Endothelial cell of umbilical vein (primary cell): Measurements from ENCODE around the gene SDSL. TPM values are rescaled to one million over a fixed set of nuclear protein-coding genes. Genes with fewer than 3 reads are reported as not detected.

Experiments
- BruUV-seq: library from RNA; stranded (reverse); fragments of 400-500 nt; replicated peaks from 2 replicates; lab custom pipeline; 2021; lab: Mats Ljungman, UMichigan
- CTCF ChIA-PET: fragments of 300-600, 350-600 bp; sonication (Branson Sonifier 250); formaldehyde crosslinking; loops from one replicate; lab custom pipeline; 2021; ENCODE audit warnings: antibody characterized with exemption, inconsistent platforms; lab: Charles Lee
- POLR2A ChIA-PET: fragments of 300-600, 350-600 bp; sonication (Branson Sonifier 250); formaldehyde crosslinking; loops from one replicate; lab custom pipeline; 2021; ENCODE audit warnings: antibody characterized with exemption, inconsistent platforms; lab: Charles Lee
- DNase-seq: peaks from one replicate; pipeline ENCODE4 v3.0.0-alpha.2; 2011; ENCODE audit warnings: low read depth, low spot score
- FAIRE-seq: peaks from 2 replicates; lab custom pipeline; 2011; peaks lifted over from hg19 to GRCh38; lab: Jason Lieb, UNC
- H2AFZ ChIP-seq: 2 replicates; pipeline ENCODE4 v1.6.0; 2012; ENCODE audit warnings: low read depth, low read length, control low read depth, inconsistent platforms
- H3K27ac ChIP-seq: 2 replicates; pipeline ENCODE4 v1.5.1; 2011; ENCODE audit warnings: low read depth, mild to moderate bottlenecking, control low read depth, low read length, moderate library complexity; ENCODE audit not compliant: insufficient read depth
- H3K27me3 ChIP-seq, 2 experiments: 2 replicates each; pipeline versions ENCODE4 v1.6.0 to v1.6.1; 2011; ENCODE audit warnings: low read length in 2 of 2, mixed read lengths in 1 of 2; ENCODE audit not compliant: control insufficient read depth in 2 of 2, insufficient read depth in 2 of 2
- H3K36me3 ChIP-seq, 2 experiments: 2 replicates in 1 of 2; 3 replicates in 1 of 2; pipeline ENCODE4 v1.5.1; 2011; ENCODE audit warnings: low read length in 2 of 2, mild to moderate bottlenecking in 1 of 2, moderate library complexity in 1 of 2; ENCODE audit not compliant: control insufficient read depth in 2 of 2, insufficient read depth in 2 of 2; ENCODE audit errors: extremely low read depth in 1 of 2
- H3K4me1 ChIP-seq: 3 replicates; pipeline ENCODE4 v1.5.1; 2011; ENCODE audit warnings: mild to moderate bottlenecking, low read length; ENCODE audit not compliant: control insufficient read depth, insufficient read depth; ENCODE audit errors: extremely low read depth
- H3K4me2 ChIP-seq: 2 replicates; pipeline ENCODE4 v1.6.1; 2011; ENCODE audit warnings: low read length, control low read depth, mixed read lengths; ENCODE audit not compliant: insufficient read depth
- H3K4me3 ChIP-seq, 3 experiments: fragments of 200-600 bp in 1 of 3; sonication (generic), shearing (Covaris generic) in 1 of 3; replicated peaks in 1 of 3; 2 replicates each; pipeline ENCODE4 v1.5.1; 2011 to 2016; ENCODE audit warnings: control low read depth in 3 of 3, low read length in 3 of 3, mild to moderate bottlenecking in 2 of 3, inconsistent platforms in 1 of 3, low read depth in 1 of 3, moderate library complexity in 1 of 3; ENCODE audit not compliant: insufficient read depth in 1 of 3
- H3K79me2 ChIP-seq: 2 replicates; pipeline ENCODE4 v1.6.0; 2012; ENCODE audit warnings: low read length, inconsistent platforms; ENCODE audit not compliant: control insufficient read depth, insufficient read depth
- H3K9ac ChIP-seq: replicated peaks from 2 replicates; pipeline ENCODE3; 2011; ENCODE audit warnings: low read length, control low read depth; ENCODE audit not compliant: insufficient read depth; ENCODE audit errors: extremely low read depth
- H3K9me1 ChIP-seq: replicated peaks from 3 replicates; pipeline ENCODE4 v1.6.0; 2011; ENCODE audit warnings: mild to moderate bottlenecking, low read length; ENCODE audit not compliant: control insufficient read depth, insufficient read depth; ENCODE audit errors: extremely low read depth
- H3K9me3 ChIP-seq: replicated peaks from 2 replicates; pipeline ENCODE4 v1.5.1; 2012; ENCODE audit warnings: low read length, inconsistent platforms; ENCODE audit not compliant: control insufficient read depth, insufficient read depth
- H4K20me1 ChIP-seq: replicated peaks from 2 replicates; pipeline ENCODE3; 2011; ENCODE audit warnings: mild to moderate bottlenecking, low read length; ENCODE audit not compliant: control insufficient read depth, insufficient read depth; ENCODE audit errors: extremely low read depth
- EZH2 ChIP-seq: IDR thresholded peaks from 2 replicates; pipeline ENCODE4 v1.6.1; 2012; ENCODE audit warnings: borderline replicate concordance, low read depth, mild to moderate bottlenecking, moderate library complexity, low read length, inconsistent platforms; ENCODE audit not compliant: severe bottlenecking
- FOS ChIP-seq: IDR thresholded peaks from 2 replicates; pipeline ENCODE4 v1.6.1; 2011; ENCODE audit warnings: mild to moderate bottlenecking, low read length, moderate library complexity, borderline replicate concordance; ENCODE audit not compliant: insufficient read depth
- GATA2 ChIP-seq: IDR thresholded peaks from 2 replicates; pipeline ENCODE4 v1.7.0; 2011; ENCODE audit warnings: low read depth, mild to moderate bottlenecking, moderate library complexity, mixed read lengths, low read length; ENCODE audit not compliant: insufficient read length, insufficient read depth
- JUN ChIP-seq: IDR thresholded peaks from 2 replicates; pipeline ENCODE4 v1.6.1; 2011; ENCODE audit warnings: borderline replicate concordance, low read depth; ENCODE audit not compliant: insufficient read length, insufficient read depth
- MYC ChIP-seq: IDR thresholded peaks from one replicate; pipeline ENCODE4 v1.6.1; 2011; ENCODE audit warnings: mild to moderate bottlenecking, low read depth, low read length
- POLR2A ChIP-seq: IDR thresholded peaks from 2 replicates; pipeline ENCODE4 v1.6.1; 2012; ENCODE audit warnings: low read depth, mild to moderate bottlenecking, control low read depth, low read length
- POLR2AphosphoS5 ChIP-seq: IDR thresholded peaks from 2 replicates; pipeline ENCODE4 v1.6.1; 2012; ENCODE audit warnings: low read depth, mild to moderate bottlenecking, control low read depth, low read length, moderate library complexity; ENCODE audit not compliant: insufficient read depth
- dilution Hi-C: fragments of 300-500 bp; cut with MboI; formaldehyde crosslinking; loops from one replicate; pipeline ENCODE4 v1.15.0; 2019; ENCODE audit warnings: low sequenced_read_pairs; ENCODE audit not compliant: extremely low pct_ligation_motif_present
- intact Hi-C: fragments of 100-400 bp; cut with micrococcal nuclease; formaldehyde crosslinking; loops from one replicate; pipeline ENCODE4 v1.10.0; 2022
- polyA plus RNA-seq, 4 experiments: library from polyadenylated mRNA; depleted of rRNA in 3 of 4; stranded (reverse) in 3 of 4; unstranded in 1 of 4; fragments of >200 nt; gene quantifications; 2 replicates each; pipeline versions ENCODE4 v1.2.1 to v1.2.3, GENCODE V29; 2011 to 2012; ENCODE audit warnings: missing spikeins in 1 of 4
- total RNA-seq: library from RNA; stranded (reverse); gene quantifications from 2 replicates; pipeline ENCODE4 v1.2.3, GENCODE V29; 2021
- TF ChIP-seq, protein P1 (sequence below), 2 donors: IDR thresholded peaks; 1 replicate in 1 of 2; 2 replicates in 1 of 2; pipeline ENCODE4 v1.5.1; 2011; ENCODE audit warnings: low read length in 2 of 2, mild to moderate bottlenecking in 2 of 2, moderate library complexity in 2 of 2, control low read depth in 1 of 2, inconsistent platforms in 1 of 2, low read depth in 1 of 2; ENCODE audit not compliant: insufficient read depth in 1 of 2; ENCODE audit errors: extremely low read depth in 1 of 2
- TF ChIP-seq, protein P2 (sequence below): IDR thresholded peaks from 2 replicates; pipeline ENCODE4 v1.6.1; 2011; ENCODE audit not compliant: insufficient read depth, insufficient read length

The SDSL gene
- total and polyA plus RNA-seq, 2 donors (not counting 3 experiments of a cell fraction or from before 2014, with no cell fraction given), result 5.7 to 16.9 TPM

DNA sequence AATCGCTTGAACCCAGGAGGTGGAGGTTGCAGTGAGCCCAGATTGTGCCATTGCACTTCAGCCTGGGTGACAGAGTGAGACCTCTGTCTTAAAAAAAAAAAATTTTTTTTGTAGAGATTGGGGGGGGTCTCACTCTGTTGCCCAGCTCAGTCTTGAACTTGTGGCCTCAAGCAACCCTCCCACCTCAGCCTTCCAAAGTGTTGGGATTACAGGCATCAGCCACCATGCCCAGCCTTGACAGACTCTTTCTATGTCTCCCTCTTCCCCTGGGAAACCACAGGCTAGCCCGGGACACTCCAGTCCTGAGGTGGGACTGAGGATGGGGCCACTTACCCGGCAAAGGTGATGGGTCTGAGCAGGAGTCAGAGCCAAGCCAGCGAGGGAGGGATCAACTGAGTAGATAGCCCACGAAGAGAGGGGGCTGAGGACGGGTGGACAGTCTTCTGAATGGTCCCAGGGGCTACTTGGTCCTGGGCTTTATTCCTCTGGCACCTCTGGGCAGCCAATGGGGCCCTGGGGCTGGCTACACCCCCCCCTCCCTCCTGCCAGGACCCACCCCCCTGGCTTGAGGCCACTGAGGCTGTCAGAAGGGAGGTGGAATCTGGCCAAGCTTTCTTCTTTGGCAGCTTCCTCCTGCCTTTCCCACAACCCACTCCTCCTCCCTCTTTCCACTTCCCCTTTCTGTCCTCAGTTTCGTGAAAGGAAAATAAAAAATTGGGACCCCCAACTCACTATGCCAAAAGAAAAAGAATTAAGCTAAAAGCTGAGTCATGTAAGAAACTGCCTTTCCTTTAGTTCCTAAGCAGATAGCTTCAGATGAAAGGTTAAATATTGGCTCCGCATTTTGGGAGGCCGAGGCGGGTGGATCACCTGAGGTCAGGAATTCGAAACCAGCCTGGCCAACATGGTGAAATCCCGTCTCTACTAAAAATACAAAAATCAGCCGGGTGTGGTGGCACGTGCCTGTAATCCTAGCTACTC lies 18.5 kb upstream of the SDSL start, which contains the start of gene SDS:
TSS of gene SDS (minus strand) at position 453 of the 981 bp plus-strand sequence. CDS start 4,179 bp downstream, outside the sequence.
- no TSS peak for BruUV-seq
- Histone ChIP-seq H3K9me1 (no peaks in the 10 kb centered on the region), H3K4me1 (no peaks in the 10 kb centered on the region), H3K36me3 (no peaks in the 10 kb centered on the region), H2AFZ (no peak within 1 kb of the TSS), H3K4me2 (no peak within 1 kb of the TSS), H3K27me3 (peaks cover 0 to 3% of the 10 kb centered on the region in 2 experiments), H3K4me3 (no peak within 1 kb of the TSS), H3K79me2 (no peaks in the 10 kb centered on the region), H3K27ac (no peak within 1 kb of the TSS), H4K20me1 (no peaks in the 10 kb centered on the region), H3K9me3 (no peaks in the 10 kb centered on the region), H3K9ac (no peak within 1 kb of the TSS)
- DNase-seq, result peak; percentile 43
- dilution Hi-C loops, result no loop called here
- TF ChIP-seq JUN (no peak), GATA2 (no peak), POLR2A (no peak), FOS (no peak), MYC (no peak), POLR2AphosphoS5 (no peak), EZH2 (no peak)
- TF ChIP-seq, protein P1, sequence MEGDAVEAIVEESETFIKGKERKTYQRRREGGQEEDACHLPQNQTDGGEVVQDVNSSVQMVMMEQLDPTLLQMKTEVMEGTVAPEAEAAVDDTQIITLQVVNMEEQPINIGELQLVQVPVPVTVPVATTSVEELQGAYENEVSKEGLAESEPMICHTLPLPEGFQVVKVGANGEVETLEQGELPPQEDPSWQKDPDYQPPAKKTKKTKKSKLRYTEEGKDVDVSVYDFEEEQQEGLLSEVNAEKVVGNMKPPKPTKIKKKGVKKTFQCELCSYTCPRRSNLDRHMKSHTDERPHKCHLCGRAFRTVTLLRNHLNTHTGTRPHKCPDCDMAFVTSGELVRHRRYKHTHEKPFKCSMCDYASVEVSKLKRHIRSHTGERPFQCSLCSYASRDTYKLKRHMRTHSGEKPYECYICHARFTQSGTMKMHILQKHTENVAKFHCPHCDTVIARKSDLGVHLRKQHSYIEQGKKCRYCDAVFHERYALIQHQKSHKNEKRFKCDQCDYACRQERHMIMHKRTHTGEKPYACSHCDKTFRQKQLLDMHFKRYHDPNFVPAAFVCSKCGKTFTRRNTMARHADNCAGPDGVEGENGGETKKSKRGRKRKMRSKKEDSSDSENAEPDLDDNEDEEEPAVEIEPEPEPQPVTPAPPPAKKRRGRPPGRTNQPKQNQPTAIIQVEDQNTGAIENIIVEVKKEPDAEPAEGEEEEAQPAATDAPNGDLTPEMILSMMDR (IDR thresholded peaks at IDR 0.05; ENCODE audit: extremely low read depth in 1 of 2, insufficient read depth in 1 of 2, low read depth in 1 of 2, low read length in 2 of 2), result no peak
- TF ChIP-seq, protein P2, sequence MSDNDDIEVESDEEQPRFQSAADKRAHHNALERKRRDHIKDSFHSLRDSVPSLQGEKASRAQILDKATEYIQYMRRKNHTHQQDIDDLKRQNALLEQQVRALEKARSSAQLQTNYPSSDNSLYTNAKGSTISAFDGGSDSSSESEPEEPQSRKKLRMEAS, result no peak
- no peak for FAIRE-seq
- intact Hi-C loops, result no loop called here
- ChIA-PET POLR2A (no interaction called here), CTCF (interaction anchor here (0.9 to 6.3 kb wide), 2 partner anchors 21 to 58 kb away, joined by 3 to 42 read pairs; no protein-coding TSS in a partner anchor)
